ENCODE data around the gene CCNY. TPM values are rescaled to one million over a fixed set of nuclear protein-coding genes. Genes with fewer than 3 reads are reported as not detected.

Gene CCNY
- total RNA-seq, 3 donors from 2014 or later (not counting 1 experiment from before 2014, with no cell fraction given), result 71.0 to 87.2 (median 74.3) TPM

- peak overlapping the region; percentile 59 for H3K4me3 Mint-ChIP-seq
- WGBS (ENCODE audit: insufficient coverage), result 89% methylated on average over 1 of the region's 1 CpG
- H3K9me3 Mint-ChIP-seq, result no peaks in the 10 kb centered on the region
- TF ChIP-seq CTCF (IDR thresholded peaks at IDR 0.05), result no peak
- Histone ChIP-seq H3K36me3 (ENCODE audit: control insufficient read depth, insufficient read depth, low read length) (peaks cover 2% of the 10 kb centered on the region), H3K4me3 (ENCODE audit: low read length) (no peak overlapping the region), H3K4me1 (ENCODE audit: control insufficient read depth, insufficient read depth, low read length) (peaks cover 13% of the 10 kb centered on the region), H3K27me3 (ENCODE audit: control insufficient read depth, insufficient read depth, low read length) (no peaks in the 10 kb centered on the region), H3K9me3 (ENCODE audit: control insufficient read depth, insufficient read depth, low read length) (no peaks in the 10 kb centered on the region), H3K27ac (ENCODE audit: low read length) (no peak overlapping the region)
- ATAC-seq (no peak), DNase-seq (no peak)
- no peak overlapping the region for H3K27ac Mint-ChIP-seq
- peaks cover 50 to 68% of the 10 kb centered on the region in 2 donors for H3K4me1 Mint-ChIP-seq
- H3K36me3 Mint-ChIP-seq, result no peaks in the 10 kb centered on the region
- intact Hi-C loops (cut with micrococcal nuclease), result no loop called here
- no peaks in the 10 kb centered on the region for H3K27me3 Mint-ChIP-seq (ENCODE audit: low read depth in 2 of 2)
These were observed 2.0 kb upstream of the CCNY start for GRCh38 chr10:35334297-35334696.

GRCh38 chr10:35335133-35336083 lies 901 bp upstream of the CCNY start:
- TF ChIP-seq CTCF (IDR thresholded peaks at IDR 0.05), result no peak
- WGBS (ENCODE audit: insufficient coverage), result 28% methylated on average over 34 of the region's 34 CpGs
- ATAC-seq, result peak; percentile 3 to 19 (median 8)
- intact Hi-C loops (cut with micrococcal nuclease), result loop anchor here (1.0 to 5.0 kb wide), 2 partner anchors 138 to 209 kb away; partner anchors contain the start of gene CREM
- Histone ChIP-seq H3K9me3 (ENCODE audit: control insufficient read depth, insufficient read depth, low read length) (no peaks in the 10 kb centered on the region), H3K4me3 (ENCODE audit: low read length) (peak overlapping the region; percentile 70), H3K27me3 (ENCODE audit: control insufficient read depth, insufficient read depth, low read length) (no peaks in the 10 kb centered on the region), H3K36me3 (ENCODE audit: control insufficient read depth, insufficient read depth, low read length) (peaks cover 2% of the 10 kb centered on the region), H3K27ac (ENCODE audit: low read length) (peak overlapping the region; percentile 47), H3K4me1 (ENCODE audit: control insufficient read depth, insufficient read depth, low read length) (peaks cover 13% of the 10 kb centered on the region)
- H3K27me3 Mint-ChIP-seq (ENCODE audit: low read depth in 2 of 2), result no peaks in the 10 kb centered on the region
- DNase-seq, result peak; percentile 18 to 36
- no peaks in the 10 kb centered on the region for H3K36me3 Mint-ChIP-seq
- no peaks in the 10 kb centered on the region for H3K9me3 Mint-ChIP-seq
- H3K4me3 Mint-ChIP-seq, result peak overlapping the region; percentile 98
- H3K27ac Mint-ChIP-seq, result peak overlapping the region; percentile 87 to 92
- peaks cover 53 to 70% of the 10 kb centered on the region in 2 donors for H3K4me1 Mint-ChIP-seq

GRCh38 chr10:35336921-35337823 lies 863 bp downstream of the CCNY start:
- peak; percentile 7 to 21 (median 9) for ATAC-seq
- no peaks in the 10 kb centered on the region for H3K27me3 Mint-ChIP-seq (ENCODE audit: low read depth in 2 of 2)
- no peak for TF ChIP-seq CTCF (IDR thresholded peaks at IDR 0.05)
- 2% methylated on average over 88 of the region's 88 CpGs for WGBS (ENCODE audit: insufficient coverage)
- peaks cover 66 to 75% of the 10 kb centered on the region in 2 donors for H3K4me1 Mint-ChIP-seq
- H3K36me3 Mint-ChIP-seq, result no peaks in the 10 kb centered on the region
- H3K27ac Mint-ChIP-seq, result peak overlapping the region; percentile 78 to 83
- intact Hi-C loops (cut with micrococcal nuclease), result loop anchor here (5.0 kb wide), 1 partner anchor 140 kb away; no protein-coding TSS in a partner anchor
- peak overlapping the region; percentile 93 for H3K4me3 Mint-ChIP-seq
- peaks cover 2% of the 10 kb centered on the region for H3K36me3 ChIP-seq (ENCODE audit: control insufficient read depth, insufficient read depth, low read length)
- peaks cover 25% of the 10 kb centered on the region for H3K4me1 ChIP-seq (ENCODE audit: control insufficient read depth, insufficient read depth, low read length)
- DNase-seq, result peak; percentile 35 to 43
- peak overlapping the region; percentile 54 for H3K27ac ChIP-seq (ENCODE audit: low read length)
- H3K27me3 ChIP-seq (ENCODE audit: control insufficient read depth, insufficient read depth, low read length), result no peaks in the 10 kb centered on the region
- H3K4me3 ChIP-seq (ENCODE audit: low read length), result peak overlapping the region; percentile 73
- H3K9me3 Mint-ChIP-seq, result no peaks in the 10 kb centered on the region
- no peaks in the 10 kb centered on the region for H3K9me3 ChIP-seq (ENCODE audit: control insufficient read depth, insufficient read depth, low read length)
